RKO (cell line): ENCODE measurements around the gene TSGA10IP.

Experiments used
- DNase-seq: peaks from one replicate; pipeline ENCODE4 v3.0.0-alpha.2; 2016; ENCODE audit warnings: low spot score

TSGA10IP gene

GRCh38 chr11:65918211-65919140 is 26.8 kb upstream of the TSGA10IP start, which contains the start of gene C11orf68:
C11orf68 (minus strand) TSS chr11:65919062; CDS start chr11:65919031, 31 bp downstream.
- DNase-seq: peak; percentile 73

DNA sequence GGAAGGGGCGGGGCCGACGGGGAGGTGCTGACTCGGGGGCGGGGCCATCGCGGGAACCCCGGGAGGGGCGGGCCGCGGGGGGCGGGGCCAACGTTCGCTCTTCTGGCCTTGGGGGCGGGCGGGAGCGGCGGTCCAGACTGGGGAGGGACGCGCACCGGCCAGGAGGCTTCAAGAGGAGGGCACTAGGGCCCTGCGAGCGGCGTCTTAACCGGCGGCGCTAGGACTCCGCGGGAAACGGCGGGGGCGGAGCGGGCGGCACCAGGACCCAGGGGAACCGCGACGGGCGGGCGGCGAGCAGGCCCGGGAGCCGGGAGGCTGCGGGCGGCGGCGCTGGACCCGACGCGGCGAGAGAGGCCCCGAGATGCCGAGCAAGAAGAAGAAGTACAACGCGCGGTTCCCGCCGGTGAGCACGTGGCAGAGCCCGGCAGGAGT is 26.1 kb upstream of the TSGA10IP start, which contains the start of gene DRAP1:
Gene DRAP1, plus strand, starts transcription at position 286 of the 432 bp plus-strand sequence. Its CDS starts 76 bp downstream, at position 362.
- DNase-seq: peak; percentile 98

DNA sequence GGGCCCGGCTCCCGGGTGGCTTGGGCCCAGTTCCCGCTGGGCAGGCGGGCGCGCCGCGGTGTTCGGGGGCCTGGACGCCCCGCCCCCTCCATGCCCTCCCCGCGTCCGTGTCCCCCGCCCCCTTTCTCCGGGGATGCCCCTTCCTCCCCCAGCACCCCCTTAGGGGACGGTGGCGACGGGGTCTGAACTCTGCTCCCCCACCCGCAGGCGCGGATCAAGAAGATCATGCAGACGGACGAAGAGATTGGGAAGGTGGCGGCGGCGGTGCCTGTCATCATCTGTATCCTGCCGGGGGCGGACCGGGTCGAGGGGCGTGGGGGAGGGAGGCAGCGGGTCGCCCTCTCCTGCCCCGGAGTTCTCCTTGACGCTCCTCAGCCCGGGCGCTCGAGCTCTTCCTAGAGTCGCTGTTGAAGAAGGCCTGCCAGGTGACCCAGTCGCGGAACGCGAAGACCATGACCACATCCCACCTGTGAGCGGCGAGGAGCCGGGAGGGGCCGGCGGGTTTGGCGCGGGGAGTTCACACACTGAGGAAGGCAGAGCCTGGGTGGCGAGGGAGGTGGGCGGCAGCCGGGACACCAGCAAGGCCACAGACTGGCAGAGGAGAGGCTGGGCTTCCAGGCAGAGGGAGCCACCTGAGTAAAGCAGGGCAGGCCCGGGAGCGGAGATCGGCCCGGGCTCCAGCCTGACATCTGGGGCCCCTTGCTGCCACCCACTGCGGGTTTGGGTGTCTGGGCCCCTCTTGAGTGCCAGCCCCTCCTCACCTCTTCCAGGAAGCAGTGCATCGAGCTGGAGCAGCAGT is 25.5 kb upstream of the TSGA10IP start:
- peak; percentile 66 for DNase-seq

- peak; percentile 60 for DNase-seq
These were observed 24.9 kb upstream of the TSGA10IP start for GRCh38 chr11:65920372-65920802.

DNA sequence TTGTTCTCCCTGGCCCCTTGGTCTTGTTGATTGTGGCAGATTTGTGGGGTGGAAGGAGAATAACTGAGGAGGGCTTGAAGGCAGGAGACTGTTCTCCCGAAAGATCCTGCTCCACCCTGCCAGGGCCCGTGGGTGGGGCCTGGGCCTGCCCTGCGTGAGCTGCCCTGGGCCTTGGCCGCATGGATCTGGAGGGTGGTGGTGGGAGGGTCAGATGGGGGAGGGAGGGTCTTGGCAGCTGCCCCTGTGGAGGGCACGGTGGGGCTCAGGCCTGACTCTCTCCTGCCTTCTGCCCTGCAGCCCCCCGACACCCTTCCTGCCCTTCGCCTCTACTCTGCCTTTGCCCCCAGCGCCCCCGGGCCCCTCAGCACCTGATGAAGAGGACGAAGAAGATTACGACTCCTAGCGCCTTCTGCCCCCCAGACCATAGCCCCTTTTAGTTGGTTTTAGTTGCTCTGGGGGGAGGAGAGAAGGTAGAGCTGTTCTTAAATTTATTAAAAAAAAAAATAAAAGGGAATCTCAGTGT is 24.2 kb upstream of the TSGA10IP start:
- DNase-seq: no peak

DNA sequence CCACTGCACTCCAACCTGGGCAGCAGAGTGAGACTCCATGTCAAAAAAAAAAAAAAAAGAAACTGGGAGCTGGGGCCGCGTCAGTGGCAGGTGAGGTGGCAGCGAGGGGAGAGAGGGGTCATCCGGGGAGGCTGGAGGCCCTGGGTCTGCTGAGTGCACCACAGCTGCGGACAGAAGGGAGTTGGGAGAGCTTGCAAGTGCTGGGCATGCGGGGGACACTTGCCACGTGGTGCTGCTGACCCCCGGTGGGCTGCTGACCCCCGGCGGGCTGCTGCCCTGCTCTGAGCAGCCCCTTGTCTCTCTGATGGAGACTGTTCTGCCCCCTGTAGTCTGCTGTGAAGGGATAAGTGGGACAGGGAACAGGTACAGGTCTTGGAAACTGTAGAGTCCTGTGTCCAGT is 23.4 kb upstream of the TSGA10IP start:
- no peak for DNase-seq

DNA sequence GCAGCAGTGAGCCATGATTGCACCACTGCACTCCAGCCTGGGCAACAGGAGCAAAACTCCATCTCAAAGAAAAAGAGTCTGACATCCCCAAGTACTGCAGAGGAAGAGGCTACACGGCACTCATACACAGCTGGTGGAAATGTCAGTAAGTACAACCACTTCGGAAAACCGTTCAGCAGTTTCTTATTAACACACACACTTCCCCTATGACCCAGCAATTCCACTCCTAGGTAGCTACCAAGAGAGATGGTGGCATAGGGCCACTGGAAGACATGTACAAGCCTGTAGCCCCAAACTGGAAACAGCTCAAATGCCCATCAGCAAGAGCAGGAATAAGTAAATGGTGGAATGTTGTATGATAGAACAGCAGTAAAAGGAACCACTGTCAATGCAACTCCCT is 22.7 kb upstream of the TSGA10IP start:
- DNase-seq: no peak

DNA sequence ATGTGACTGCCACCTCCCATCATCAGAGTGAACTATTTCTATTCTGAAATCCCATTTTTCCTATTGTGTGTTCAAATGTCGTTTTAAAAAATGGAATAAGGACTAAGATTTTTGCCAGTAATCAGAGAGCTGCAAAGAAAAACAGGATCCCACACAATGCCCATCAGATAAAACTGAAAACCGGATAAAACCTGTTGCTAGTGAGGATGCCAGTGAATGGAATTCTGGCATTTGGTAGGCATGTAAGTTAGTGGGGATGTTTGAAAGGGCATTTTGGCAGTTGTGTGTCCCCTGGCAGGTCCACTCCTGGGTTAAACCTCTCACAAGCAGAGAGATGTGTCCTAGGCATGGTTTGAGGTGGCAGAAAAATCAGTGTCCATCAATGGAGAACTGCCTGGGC is 19.9 kb upstream of the TSGA10IP start:
- no peak for DNase-seq

DNA sequence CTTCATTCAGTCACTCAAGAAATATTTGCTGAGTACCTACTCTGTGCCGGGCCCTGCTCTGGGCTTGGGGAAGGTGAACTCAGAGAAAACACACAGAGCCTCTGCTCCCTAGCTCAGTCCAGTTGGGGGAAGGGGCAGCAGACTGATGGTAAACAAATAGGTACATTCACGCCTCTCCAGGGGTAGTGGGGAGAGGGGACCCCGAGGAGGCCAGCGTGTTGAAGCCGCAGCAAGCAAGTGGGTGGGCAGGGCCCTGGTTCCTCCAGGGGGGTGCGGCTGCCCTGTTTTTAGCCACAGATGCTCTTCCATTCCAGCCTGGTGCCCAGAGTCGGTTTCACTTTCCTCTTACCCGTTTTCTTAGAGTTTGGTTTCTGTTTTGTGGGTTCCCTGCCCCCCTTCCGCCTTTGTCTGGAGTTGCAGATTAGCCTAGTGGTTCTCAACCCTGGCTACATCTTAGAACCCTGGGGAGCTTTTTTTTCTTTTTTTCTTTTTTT is 17.3 kb upstream of the TSGA10IP start:
- no peak for DNase-seq

- DNase-seq: no peak
These were observed 16.6 kb upstream of the TSGA10IP start for GRCh38 chr11:65928667-65929066.

DNA sequence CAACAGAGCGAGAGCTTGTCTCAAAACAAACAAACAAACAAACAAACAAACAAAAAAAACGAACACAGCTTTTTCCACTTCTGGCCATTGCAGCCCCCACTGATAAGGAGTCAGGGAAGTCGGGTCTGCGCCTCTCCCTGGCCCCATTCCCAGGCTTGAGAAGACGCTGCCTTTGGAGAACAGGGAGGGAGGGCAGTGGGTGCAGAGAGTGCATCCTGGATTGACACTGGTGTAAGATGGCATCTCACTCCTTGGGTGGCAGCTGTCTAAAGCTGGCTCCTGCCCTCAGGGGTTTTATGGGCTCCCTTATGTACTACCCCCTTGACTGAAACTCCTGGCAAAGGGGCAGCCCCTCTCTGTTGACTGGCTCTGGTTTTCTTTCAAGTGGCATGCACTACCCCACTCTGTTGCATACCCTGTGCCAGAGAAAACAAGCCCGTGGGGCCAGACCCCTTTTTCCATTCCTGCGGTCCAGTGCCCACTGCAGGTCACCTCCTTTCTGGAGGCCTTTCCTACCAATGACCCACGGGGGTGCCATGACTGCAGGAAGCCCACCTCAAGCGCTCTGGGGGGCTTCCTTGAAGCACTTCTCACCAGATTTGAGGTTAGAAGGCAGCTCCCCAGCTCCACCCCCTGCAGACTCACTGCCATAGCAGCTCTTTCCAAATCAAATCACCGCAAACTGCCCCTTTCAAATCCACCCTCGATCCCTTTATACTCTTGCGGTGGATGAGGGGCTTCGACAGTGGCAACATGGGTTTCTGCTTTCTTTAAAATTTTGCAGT is 13.3 kb upstream of the TSGA10IP start:
- peak; percentile 0 for DNase-seq

DNA sequence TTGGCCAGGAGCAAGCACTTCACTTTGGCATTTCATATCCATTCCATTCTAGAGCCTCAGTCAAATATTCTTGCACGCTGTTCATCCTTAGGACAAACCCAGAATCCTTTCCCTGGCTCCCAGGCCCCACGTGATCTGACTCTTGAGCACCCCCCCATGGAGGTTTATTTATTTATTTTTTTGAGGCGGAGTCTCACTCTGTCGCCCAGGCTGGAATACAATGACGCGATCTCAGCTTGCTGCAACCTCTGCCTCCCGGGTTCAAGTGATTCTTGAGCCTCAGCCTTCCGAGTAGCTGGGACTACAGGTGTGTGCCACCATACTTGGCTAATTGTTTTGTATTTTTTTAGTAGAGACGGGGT is 12.7 kb upstream of the TSGA10IP start:
- peak; percentile 48 for DNase-seq

- no peak for DNase-seq
These were observed 11.3 kb upstream of the TSGA10IP start for GRCh38 chr11:65934014-65934413.

DNA sequence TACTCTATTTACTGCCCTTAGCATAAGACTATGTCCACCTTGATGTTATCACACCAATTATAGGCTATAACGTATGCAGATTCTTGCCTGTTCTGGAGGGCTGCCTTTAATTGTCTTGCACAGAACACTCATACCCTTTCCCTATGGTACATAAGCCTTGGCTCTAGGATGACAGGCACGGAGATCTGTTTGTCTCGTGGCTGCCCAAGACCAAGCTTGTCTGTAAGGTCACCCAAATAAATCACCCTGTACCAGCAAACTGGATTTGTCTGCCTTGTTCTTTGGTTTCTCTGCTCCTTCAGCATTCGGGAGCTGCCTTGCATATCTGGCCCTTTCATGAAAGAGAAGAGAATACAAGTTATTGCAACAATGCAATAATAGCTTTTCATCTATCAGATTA is 7.5 kb upstream of the TSGA10IP start:
- no peak for DNase-seq

GRCh38 chr11:65941720-65942310 is 3.5 kb upstream of the TSGA10IP start:
- no peak for DNase-seq

DNA sequence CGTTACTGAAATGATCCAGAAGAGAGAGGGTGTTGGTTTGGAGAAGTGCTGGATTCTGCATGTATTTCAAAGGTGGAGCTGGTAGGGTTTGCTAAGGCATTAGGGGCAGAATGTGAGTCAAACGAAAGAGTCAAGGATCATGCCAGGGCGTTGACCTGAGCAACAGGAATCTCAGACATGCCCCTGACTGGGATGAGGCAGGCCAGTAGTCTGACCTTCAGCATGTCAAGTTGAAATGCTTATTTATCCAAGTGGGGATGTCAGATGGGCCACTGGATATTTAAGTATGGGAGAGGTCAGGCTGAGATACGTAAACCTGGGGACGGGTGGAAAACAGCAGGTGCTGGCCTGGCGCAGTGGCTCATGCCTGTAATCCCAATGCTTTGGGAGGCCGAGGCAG is 2.7 kb upstream of the TSGA10IP start:
- no peak for DNase-seq

DNA sequence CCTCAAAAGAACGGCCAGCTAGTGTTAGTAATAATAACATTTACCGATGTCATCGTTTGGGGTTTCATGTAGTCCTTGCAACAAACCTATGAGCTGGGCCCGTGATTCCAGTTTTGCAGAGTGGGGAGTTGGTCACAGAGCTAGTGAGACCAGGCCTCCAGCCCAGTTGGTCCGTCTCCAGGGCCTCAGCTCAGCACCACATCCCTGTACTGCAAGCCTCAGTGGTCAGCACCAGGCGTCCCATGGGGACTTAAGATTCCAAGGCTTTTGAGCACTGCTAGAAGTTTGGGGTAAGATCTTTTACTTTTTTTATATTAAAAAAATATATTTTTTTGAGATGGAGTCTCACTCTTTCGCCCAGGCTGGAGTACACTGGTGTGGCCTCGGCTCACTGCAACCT is 1.1 kb upstream of the TSGA10IP start:
- no peak for DNase-seq

- DNase-seq: no peak
These were observed 513 bp upstream of the TSGA10IP start for GRCh38 chr11:65944767-65945166.

DNA sequence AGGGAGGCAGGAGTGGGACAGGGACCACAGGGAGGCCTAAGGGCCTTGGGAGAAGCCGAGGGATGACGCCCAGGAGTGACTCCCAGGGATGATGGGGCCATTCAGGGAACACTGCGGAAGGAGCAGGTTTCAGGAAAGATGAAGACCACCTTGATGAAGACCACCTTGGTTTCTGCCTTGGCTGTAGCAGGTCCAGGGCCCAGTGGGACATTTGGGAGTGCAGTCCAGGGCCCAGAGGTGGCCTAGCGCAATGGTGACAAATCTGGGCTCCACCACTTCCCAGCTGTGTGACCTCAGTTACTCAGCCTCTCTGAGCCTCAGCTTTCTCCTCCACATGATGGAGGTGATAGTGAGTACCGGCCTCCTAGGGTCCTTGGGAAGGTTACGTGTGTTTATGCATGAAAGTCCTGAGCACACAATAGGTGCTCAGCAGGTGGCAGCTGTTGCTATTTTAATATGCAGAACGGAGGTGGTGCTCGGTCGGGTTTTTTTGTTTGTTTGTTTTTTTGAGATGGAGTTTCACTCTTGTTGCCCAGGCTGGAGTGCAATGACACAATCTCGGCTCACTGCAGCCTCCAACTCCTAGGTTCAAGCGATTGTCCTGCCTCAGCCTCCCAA is 770 bp downstream of the TSGA10IP start:
- DNase-seq: no peak

- no peak for DNase-seq
These were observed 1.4 kb downstream of the TSGA10IP start for GRCh38 chr11:65946655-65947054.

DNA sequence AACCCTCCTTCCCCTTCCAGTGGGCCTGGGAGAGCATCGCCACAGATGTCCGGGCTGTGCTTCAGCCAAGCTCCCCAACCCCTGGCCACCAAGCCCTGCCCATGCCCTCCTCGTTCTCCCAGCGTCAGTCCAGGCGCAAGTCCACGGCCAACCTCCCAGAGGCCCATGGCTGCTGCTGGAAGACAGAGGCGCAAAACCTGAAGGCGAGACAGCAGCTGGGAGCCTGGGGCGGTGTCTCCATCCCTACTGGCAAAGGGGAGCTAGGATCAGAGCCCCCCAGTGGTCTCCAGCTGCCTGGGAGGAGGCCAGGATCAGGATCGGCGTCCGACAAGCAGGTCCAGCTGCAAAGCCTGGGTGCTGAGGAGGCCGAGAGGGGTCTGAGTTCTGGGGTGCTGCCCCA is 1.9 kb downstream of the TSGA10IP start:
- no peak for DNase-seq
